Testis (tissue), 3 donors: ENCODE measurements around the gene DIO2. TPM values are rescaled to one million over a fixed set of nuclear protein-coding genes. Genes with fewer than 3 reads are reported as not detected.

ENCODE experiments used
- DNase-seq: peaks from one replicate; pipeline ENCODE4 v3.0.0-alpha.2; 2019
- H3K27ac ChIP-seq, 2 donors: fragments of 200-600 bp; sonication (generic); one replicate each; pipeline ENCODE4 v1.5.1; 2019
- H3K27me3 ChIP-seq: fragments of 200-600 bp; sonication (generic); one replicate; pipeline ENCODE4 v1.5.1; 2019
- H3K36me3 ChIP-seq: fragments of 200-600 bp; sonication (generic); one replicate; pipeline ENCODE4 v1.5.1; 2017; ENCODE audit warnings: low read depth; ENCODE audit errors: missing control alignments
- H3K4me1 ChIP-seq: fragments of 200-600 bp; sonication (generic); one replicate; pipeline ENCODE4 v1.5.1; 2019
- H3K4me3 ChIP-seq, 2 donors: fragments of 200-600 bp; sonication (generic); one replicate each; pipeline ENCODE4 v1.5.1; 2017 to 2019
- H3K9me3 ChIP-seq: fragments of 200-600 bp; sonication (generic); one replicate; pipeline ENCODE4 v1.5.1; 2017
- POLR2A ChIP-seq: fragments of 450-650 bp; IDR thresholded peaks from one replicate; pipeline ENCODE4 v1.6.1; 2017; ENCODE audit warnings: antibody characterized with exemption, mild to moderate bottlenecking, moderate library complexity
- WGBS, 2 donors: methylation state at CpG; one replicate each; pipeline ENCODE4 v1.1.5; 2018; 5-methylcytosine and 5-hydroxymethylcytosine counted together
- intact Hi-C: fragments of 100-400 bp; cut with DNase I; formaldehyde crosslinking; loops from one replicate; pipeline ENCODE4 v1.15.1; 2023; ENCODE audit warnings: low total_unique reads
- polyA plus RNA-seq: library from polyadenylated mRNA; stranded (reverse); fragments of 350-450 nt; fragmentation: Illumina TruSeq; extraction: RNeasy Lipid Tissue Mini Kit (QIAGEN cat#74804); gene quantifications from one replicate; pipeline ENCODE4 v1.2.3, GENCODE V29; 2014; ENCODE audit warnings: low read depth, low replicate concordance; ENCODE audit not compliant: insufficient read depth
- total RNA-seq, 2 donors: library from RNA; depleted of rRNA; stranded (reverse); fragments of >200 nt; gene quantifications; one replicate each; pipeline ENCODE4 v1.2.3, GENCODE V29; 2016
- TF ChIP-seq, protein P1 (sequence below), 3 experiments: fragments of 450-650 bp in 2 of 3; fragments of 200-600 bp in 1 of 3; sonication (generic) in 1 of 3; IDR thresholded peaks; one replicate each; pipeline ENCODE4 v1.5.1; 2016 to 2019; ENCODE audit warnings: antibody characterized with exemption in 3 of 3, mild to moderate bottlenecking in 2 of 3, moderate library complexity in 1 of 3

The DIO2 gene
- total and polyA plus RNA-seq, 3 donors from 2014 or later: 3.8 to 10.9 (median 4.9) TPM

DNA sequence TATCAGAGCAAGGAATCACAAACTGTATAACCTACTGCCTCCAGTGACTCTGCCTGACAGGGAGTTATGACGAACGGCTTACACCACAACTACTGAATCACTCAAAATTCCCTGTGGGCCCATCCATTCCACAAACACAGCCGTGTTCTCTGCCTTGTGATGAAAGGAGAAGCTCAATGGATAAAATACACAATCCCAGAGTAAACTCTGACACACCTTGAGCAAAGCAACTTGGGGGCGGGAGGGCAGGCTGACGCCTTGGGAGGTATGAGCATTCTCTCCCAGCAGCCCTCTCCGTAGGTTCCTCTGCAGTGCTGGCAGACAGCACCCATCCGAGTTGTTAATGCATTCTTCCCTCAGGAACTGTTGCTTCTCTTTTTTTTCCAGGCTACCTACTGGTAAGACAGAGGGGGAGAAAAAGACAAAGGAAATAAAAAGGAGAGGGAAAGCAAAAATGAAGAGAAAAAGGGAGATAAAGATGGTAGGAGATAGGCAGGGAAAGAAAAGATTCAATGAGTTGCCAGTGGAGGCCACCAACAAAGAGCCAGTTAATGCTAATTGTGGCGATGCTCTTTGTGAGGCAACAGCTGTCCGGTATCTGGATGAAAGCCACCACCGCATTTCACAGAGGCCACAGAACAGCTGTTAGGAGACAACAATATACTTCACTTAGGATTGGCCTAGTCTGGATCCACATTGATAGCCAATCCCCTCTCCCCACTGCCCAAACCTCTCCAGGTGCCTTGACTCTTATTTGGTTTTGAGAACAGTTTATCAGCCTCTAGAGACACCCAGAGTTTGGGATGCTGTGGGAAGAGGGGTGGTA, 4.7 kb upstream of the DIO2 start:
- Histone ChIP-seq H3K36me3 (no peaks in the 10 kb centered on the region), H3K9me3 (no peaks in the 10 kb centered on the region), H3K27ac (no peak overlapping the region), H3K4me1 (no peaks in the 10 kb centered on the region), H3K27me3 (no peaks in the 10 kb centered on the region), H3K4me3 (no peak overlapping the region)
- DNase-seq: no peak
- 48 to 65% methylated on average over 10 of the region's 10 CpGs for WGBS, 2 donors
- TF ChIP-seq POLR2A: no peak
- TF ChIP-seq, protein P1, sequence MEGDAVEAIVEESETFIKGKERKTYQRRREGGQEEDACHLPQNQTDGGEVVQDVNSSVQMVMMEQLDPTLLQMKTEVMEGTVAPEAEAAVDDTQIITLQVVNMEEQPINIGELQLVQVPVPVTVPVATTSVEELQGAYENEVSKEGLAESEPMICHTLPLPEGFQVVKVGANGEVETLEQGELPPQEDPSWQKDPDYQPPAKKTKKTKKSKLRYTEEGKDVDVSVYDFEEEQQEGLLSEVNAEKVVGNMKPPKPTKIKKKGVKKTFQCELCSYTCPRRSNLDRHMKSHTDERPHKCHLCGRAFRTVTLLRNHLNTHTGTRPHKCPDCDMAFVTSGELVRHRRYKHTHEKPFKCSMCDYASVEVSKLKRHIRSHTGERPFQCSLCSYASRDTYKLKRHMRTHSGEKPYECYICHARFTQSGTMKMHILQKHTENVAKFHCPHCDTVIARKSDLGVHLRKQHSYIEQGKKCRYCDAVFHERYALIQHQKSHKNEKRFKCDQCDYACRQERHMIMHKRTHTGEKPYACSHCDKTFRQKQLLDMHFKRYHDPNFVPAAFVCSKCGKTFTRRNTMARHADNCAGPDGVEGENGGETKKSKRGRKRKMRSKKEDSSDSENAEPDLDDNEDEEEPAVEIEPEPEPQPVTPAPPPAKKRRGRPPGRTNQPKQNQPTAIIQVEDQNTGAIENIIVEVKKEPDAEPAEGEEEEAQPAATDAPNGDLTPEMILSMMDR (IDR thresholded peaks at IDR 0.05): no peak
- intact Hi-C loops: no loop called here

DNA sequence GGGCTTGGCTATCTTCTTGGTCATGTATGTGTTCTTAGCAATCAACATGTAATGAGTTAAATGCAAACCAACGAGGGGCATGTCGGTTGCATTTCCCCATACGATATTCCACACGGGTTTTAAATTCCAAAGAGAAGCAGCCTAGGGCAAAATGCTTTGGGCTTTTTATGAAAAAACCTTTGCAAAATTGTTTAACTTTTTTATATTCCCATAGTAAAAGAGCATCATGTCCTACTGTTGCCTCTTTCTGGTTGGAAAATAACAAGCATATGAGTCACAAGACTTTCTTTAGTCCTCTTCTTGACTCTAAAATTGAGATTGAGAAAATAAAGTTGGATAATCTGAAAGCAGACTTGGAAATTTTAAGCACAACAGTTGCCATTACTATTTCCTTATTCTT, 3.8 kb upstream of the DIO2 start:
- Histone ChIP-seq H3K27ac (no peak overlapping the region), H3K27me3 (no peaks in the 10 kb centered on the region), H3K4me3 (no peak overlapping the region), H3K9me3 (no peaks in the 10 kb centered on the region), H3K4me1 (no peaks in the 10 kb centered on the region), H3K36me3 (no peaks in the 10 kb centered on the region)
- TF ChIP-seq POLR2A: no peak
- 77 to 92% methylated on average over 4 of the region's 4 CpGs for WGBS, 2 donors
- intact Hi-C loops: no loop called here
- no peak for DNase-seq

DNA sequence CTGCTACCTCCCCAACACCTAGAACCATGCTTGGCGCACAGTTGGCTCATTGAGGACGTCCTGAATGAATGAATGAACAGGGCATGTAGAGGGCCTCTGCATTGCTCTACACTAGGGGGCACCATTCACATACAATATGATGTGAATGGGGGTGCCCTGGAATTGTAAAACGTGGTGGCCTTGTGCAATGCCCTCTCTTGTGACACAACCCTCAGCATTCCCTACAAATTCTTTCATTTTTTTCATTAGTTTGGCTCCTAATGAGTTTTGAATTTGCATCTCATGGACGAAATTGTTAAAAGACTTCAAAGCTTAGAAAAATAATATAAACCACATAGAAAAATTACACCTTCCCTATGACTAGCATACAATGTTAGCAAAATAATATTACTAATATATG, 2.3 kb upstream of the DIO2 start:
- peak; percentile 72 for DNase-seq
- Histone ChIP-seq H3K27ac (no peak overlapping the region), H3K36me3 (no peaks in the 10 kb centered on the region), H3K4me3 (no peak overlapping the region), H3K4me1 (no peaks in the 10 kb centered on the region), H3K9me3 (no peaks in the 10 kb centered on the region), H3K27me3 (no peaks in the 10 kb centered on the region)
- 47 to 59% methylated on average over 4 of the region's 4 CpGs for WGBS, 2 donors
- TF ChIP-seq, protein P1 (IDR thresholded peaks at IDR 0.05): peak in 2 of 3 experiments; percentile 30 to 44
- no peak for TF ChIP-seq POLR2A
- intact Hi-C loops: no loop called here

DNA sequence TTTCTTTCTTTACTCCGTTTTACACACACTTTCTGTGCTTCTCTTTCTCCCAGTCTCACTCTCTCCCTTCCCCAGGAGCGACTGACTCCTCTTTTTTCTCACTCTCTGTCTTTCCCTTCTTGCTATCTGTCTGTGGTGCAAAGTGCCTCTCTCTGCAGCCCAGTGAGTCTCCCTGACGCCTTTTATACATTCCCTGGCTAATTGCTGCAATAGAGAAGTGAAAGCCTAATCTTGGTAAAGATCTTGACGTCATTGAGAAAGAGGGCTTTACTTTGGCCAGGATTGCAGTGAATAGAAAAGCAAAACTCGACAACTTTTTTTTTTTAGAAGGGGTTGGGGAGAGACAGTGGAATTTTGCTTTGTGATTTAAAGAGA, 706 bp upstream of the DIO2 start:
- intact Hi-C loops: no loop called here
- Histone ChIP-seq H3K36me3 (no peaks in the 10 kb centered on the region), H3K27me3 (no peaks in the 10 kb centered on the region), H3K4me1 (no peaks in the 10 kb centered on the region), H3K9me3 (no peaks in the 10 kb centered on the region), H3K4me3 (no peak overlapping the region), H3K27ac (no peak overlapping the region)
- TF ChIP-seq, protein P1 (IDR thresholded peaks at IDR 0.05): no peak
- TF ChIP-seq POLR2A: no peak
- WGBS, 2 donors: 6 to 9% methylated on average over 5 of the region's 5 CpGs
- DNase-seq: no peak

DNA sequence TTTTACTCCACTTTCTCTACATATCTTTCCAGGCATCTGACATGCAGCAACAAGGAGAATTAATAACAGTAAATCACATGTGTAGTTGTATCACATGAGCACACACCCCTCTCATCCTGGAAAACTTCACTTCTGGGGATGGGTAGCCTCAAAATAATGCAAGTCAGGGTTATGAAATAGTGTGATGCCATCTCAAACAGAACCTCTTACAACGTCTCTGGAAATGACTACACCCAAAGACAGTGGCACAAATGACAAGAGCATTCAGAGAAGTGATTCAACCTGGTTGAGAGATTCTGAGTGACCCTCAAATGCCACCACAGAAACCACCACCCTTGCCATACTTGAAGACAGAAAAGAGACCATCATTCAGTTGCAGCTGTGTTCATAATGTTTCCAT, 2.8 kb downstream of the DIO2 start:
- no peak for DNase-seq
- H3K27me3 ChIP-seq: no peaks in the 10 kb centered on the region
- H3K4me1 ChIP-seq: no peaks in the 10 kb centered on the region
- TF ChIP-seq, protein P1 (IDR thresholded peaks at IDR 0.05): no peak
- no peak for TF ChIP-seq POLR2A
- H3K36me3 ChIP-seq: no peaks in the 10 kb centered on the region
- WGBS, 2 donors: 66 to 86% methylated on average over 1 of the region's 1 CpG
- H3K9me3 ChIP-seq: no peaks in the 10 kb centered on the region
- intact Hi-C loops: no loop called here
- H3K4me3 ChIP-seq: no peak overlapping the region
- no peak overlapping the region for H3K27ac ChIP-seq
